Erythroblast (primary cell): ENCODE results near the gene RERE.

Experiments
- GATA1 ChIP-seq: IDR thresholded peaks from 2 replicates; pipeline ENCODE4 v1.6.1; 2011; ENCODE audit warnings: low read depth, mild to moderate bottlenecking, control low read depth, low read length, moderate library complexity
- POLR2A ChIP-seq: IDR thresholded peaks from 2 replicates; pipeline ENCODE4 v1.6.1; 2011; ENCODE audit warnings: mild to moderate bottlenecking, low read length

DNA sequence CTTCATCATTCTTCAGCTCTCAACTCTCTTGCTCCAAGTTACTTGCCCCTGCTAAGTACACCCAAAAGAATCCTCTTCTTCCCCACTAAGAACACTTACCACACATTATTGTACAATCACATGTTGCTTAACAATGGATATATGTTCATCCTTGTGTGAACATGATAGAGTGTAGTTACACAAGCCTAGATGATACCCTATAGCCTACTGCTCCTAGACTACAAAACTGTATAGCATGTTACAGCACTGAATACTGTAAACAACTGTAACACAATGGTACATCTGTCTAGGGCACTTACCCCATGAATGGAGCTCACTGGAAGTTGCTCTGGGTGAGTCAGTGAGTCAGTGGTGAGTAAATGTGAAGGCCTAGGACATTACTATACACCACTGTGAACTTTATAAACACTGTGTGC, 77.4 kb downstream of the RERE start:
- TF ChIP-seq POLR2A, result no peak
- TF ChIP-seq GATA1, result no peak
